GM13976 (cell line): ENCODE measurements around the gene LRRC8C.
A peak's percentile ranks its signal among the peaks of the same experiment; 100 is the strongest.

Experiments
- DNase-seq: peaks from one replicate; pipeline ENCODE4 v3.0.0; 2012; ENCODE audit warnings: low spot score
- CTCF ChIP-seq: IDR thresholded peaks from 2 replicates; pipeline ENCODE4 v1.5.1; 2012; ENCODE audit warnings: borderline replicate concordance, mild to moderate bottlenecking; ENCODE audit not compliant: insufficient read depth; ENCODE audit errors: extremely low read depth, missing control alignments, control extremely low read depth
- in situ Hi-C: fragments of 300-500 bp; cut with MboI; formaldehyde crosslinking; loops from one replicate; pipeline ENCODE4 v1.12.0; 2022; ENCODE audit warnings: low sequenced_read_pairs, mixed read lengths, inconsistent platforms; ENCODE audit not compliant: unreplicated experiment

Gene LRRC8C

GRCh38 chr1:89711140-89711778 lies 78.3 kb downstream of the LRRC8C start:
- TF ChIP-seq CTCF, result no peak
- no peak for DNase-seq
- in situ Hi-C loops, result no loop called here

- no peak for TF ChIP-seq CTCF
- no peak for DNase-seq
- in situ Hi-C loops, result no loop called here
Observed at GRCh38 chr1:89712420-89712819, 79.5 kb downstream of the LRRC8C start.

- TF ChIP-seq CTCF, result no peak
- DNase-seq, result no peak
- in situ Hi-C loops, result no loop called here
Observed at GRCh38 chr1:89715677-89716076, 82.8 kb downstream of the LRRC8C start.

GRCh38 chr1:89719502-89720306 lies 86.8 kb downstream of the LRRC8C start:
- DNase-seq, result peak; percentile 53
- no peak for TF ChIP-seq CTCF
- in situ Hi-C loops, result no loop called here

- in situ Hi-C loops, result no loop called here
- no peak for DNase-seq
- TF ChIP-seq CTCF, result no peak
Observed at GRCh38 chr1:89720839-89721238, 87.9 kb downstream of the LRRC8C start.

GRCh38 chr1:89721351-89721750 lies 88.4 kb downstream of the LRRC8C start:
- TF ChIP-seq CTCF, result no peak
- in situ Hi-C loops, result no loop called here
- no peak for DNase-seq

GRCh38 chr1:89723144-89723543 lies 90.2 kb downstream of the LRRC8C start:
- no peak for TF ChIP-seq CTCF
- DNase-seq, result no peak
- in situ Hi-C loops, result no loop called here
